HG03520 (cell line): ENCODE measurements around the gene WASF2.
A peak's percentile ranks its signal among the peaks of the same experiment; 100 is the strongest.
"Not testable (repeated sequence)": the region's sequence is repeated elsewhere in the genome, so short reads cannot be mapped to it uniquely, and the experiment has no call there.

Experiments used
- ATAC-seq: cut with Tn5 transposase; IDR thresholded peaks from one replicate; pipeline ENCODE4 v1.9.1; 2021; ENCODE audit warnings: mild to moderate bottlenecking, moderate library complexity; ENCODE audit not compliant: unreplicated experiment

The WASF2 gene

DNA sequence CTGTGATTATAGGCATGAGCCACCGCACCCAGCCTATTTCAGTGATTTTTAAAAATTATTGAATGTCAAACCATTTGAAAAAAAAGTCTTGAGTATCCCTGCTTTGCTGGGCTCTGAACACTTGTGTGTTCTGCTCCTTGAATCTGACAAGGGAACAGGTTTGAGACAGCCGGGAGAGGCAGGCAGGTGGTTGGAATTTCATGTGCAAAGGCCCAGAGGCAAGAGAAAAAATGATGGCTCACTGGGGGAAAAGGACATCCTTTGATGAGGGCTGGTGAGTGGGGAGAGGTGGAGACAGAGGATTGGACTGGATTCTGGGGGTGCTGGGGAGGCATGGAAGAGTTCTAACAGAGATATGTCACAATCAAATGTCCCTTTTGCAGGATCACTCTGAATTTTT is 13.1 kb upstream of the WASF2 start:
- no peak for ATAC-seq

DNA sequence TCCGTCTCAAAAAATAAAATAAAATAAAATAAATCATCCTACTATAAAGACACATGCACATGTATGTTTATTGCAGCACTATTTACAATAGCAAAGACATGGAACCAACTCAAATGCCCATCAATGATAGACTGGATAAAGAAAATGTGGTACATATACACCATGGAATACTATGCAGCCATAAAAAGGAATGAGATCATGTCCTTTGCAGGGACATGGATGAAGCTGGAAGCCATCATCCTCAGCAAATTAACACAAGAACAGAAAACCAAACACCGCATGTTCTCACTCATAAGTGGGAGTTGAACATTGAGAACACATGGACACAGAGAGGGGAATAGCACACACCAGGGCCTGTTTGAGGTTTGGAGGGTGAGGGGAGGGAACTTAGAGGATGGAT is 11.2 kb upstream of the WASF2 start:
- ATAC-seq, result not testable (repeated sequence)

DNA sequence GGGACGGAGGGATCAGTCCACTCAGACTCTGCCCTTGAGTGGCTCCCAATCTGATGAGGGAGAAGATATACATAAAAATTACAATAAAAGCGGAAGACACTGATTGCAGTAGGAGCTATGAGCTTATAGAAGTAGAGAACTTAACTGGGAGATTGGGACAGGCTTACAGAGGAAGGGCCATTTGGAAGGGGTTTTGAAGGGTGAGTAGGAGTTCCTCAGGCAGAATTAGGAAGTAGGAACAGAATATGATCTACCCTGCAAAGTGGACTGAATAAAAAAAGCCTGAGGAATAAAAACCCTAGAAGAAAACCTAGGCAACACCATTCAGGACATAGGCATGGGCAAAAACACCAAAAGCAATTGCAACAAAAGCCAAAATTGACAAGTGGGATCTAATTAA is 9.2 kb upstream of the WASF2 start:
- no peak for ATAC-seq

GRCh38 chr1:27496604-27497155 is 6.7 kb upstream of the WASF2 start:
- no peak for ATAC-seq

GRCh38 chr1:27492796-27493195 is 2.8 kb upstream of the WASF2 start:
- ATAC-seq, result no peak

DNA sequence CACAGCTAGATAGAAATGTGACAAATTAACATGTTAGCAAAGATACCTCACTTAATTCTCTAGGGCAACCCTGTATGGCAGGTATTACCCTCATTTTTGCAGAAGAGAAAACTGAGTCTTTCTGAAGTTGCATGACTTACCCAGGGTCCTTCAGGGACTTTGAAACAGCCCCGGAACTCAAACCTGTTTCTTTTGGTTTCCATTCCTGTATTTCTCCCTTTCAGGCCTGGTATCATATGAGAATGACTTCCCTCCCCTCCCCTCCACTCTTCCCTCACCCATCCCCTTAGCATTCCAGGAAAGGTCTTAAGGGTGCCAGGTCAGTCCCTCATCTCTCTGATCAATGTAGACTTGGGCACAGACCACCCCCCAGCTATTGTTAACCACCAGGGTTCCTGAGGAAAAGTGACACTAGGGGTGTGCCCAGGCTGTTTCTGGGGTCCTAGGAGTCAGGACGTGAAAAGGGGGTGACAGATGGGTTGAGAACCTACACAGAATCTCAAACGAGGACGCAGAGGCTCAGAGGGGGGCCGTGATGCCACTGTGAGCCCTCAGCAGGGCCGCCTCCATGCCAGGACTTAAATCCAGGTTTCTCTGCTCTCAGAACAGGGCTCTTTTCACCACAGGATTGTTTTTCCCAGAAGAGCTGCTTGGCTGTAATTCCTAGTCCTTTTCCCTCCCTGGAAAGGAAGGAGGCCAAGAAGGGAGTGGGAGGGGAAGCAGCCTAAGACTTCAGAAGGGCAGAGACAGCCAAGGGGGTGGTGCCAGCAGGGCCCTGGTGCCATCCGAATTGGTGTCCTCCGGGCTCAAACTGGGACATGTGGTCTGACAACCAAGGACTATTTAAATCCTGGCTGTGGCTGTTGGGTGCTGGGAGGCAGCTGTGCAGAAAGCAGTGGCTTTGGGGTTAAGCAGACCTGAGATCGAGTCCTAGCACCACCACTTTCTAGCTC is 2.1 kb upstream of the WASF2 start:
- no peak for ATAC-seq

- peak; percentile 28 for ATAC-seq
Measured at GRCh38 chr1:27489501-27489972, 430 bp downstream of the WASF2 start.

- ATAC-seq, result no peak
Measured at GRCh38 chr1:27487966-27488884, 1.7 kb downstream of the WASF2 start.

- ATAC-seq, result no peak
Measured at GRCh38 chr1:27485363-27485762, 4.6 kb downstream of the WASF2 start.

GRCh38 chr1:27483659-27484058 is 6.3 kb downstream of the WASF2 start:
- no peak for ATAC-seq

GRCh38 chr1:27481994-27482620 is 7.9 kb downstream of the WASF2 start:
- no peak for ATAC-seq

DNA sequence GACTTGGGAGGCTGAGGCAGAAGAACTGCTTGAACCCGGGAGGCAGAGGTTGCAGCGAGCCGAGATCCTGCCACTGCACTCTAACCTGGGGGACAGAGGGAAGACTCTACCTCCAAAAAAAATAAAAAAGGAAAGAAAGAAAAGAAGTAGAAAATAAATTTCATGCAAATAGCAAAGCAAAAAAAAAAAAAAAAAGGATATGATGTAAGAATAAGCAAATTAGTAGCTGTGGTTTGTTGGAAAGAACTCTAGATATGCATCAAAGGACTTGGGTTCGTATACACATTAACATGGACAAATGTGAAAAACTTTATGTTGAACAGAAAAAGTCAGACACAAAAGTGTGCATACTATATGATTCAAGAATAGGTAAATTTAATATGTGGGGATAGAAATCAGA is 11.9 kb downstream of the WASF2 start:
- ATAC-seq, result no peak

DNA sequence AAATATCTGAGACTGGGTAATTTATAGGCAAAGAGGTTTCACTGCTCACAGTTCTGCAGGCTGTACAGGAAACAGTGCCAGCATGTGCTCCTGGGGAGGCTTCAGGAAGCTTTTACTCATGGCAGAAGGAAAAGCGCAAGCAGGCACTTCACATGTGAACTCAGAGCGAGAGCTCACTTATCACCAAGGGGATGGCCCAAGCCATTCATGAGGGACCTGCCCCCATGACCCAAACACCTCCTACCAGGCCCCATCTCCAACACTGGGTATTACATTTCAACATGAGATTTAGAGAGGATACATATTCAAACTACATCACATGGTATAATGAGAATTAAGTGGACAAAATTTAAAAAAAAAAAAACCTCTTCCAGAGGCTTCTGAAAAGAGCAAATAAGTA is 13.7 kb downstream of the WASF2 start:
- ATAC-seq, result no peak

DNA sequence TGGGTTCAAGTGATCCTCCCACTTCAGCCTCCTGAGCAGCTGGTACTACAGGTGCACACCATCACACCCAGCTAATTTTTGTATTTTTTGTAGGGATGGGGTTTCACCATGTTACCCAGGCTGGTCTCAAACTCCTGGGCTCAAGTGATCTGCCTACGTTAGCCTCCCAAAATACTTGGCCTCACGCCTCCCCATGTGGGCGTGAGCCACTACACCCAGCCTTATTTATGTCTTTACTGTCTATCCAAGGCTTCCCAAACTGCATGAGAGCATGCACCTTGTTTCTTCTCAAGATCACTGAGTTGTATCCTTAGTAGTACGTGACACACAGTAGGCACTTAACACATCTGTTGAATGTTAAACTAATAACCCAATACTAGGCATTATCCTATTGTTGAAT is 14.2 kb downstream of the WASF2 start:
- no peak for ATAC-seq

GRCh38 chr1:27473755-27474154 is 16.2 kb downstream of the WASF2 start:
- no peak for ATAC-seq

- not testable (repeated sequence) for ATAC-seq
Measured at GRCh38 chr1:27472098-27472497, 17.9 kb downstream of the WASF2 start.

GRCh38 chr1:27471477-27471876 is 18.5 kb downstream of the WASF2 start:
- ATAC-seq, result no peak

- ATAC-seq, result no peak
Measured at GRCh38 chr1:27469334-27469733, 20.6 kb downstream of the WASF2 start.

GRCh38 chr1:27468378-27468777 is 21.6 kb downstream of the WASF2 start:
- not testable (repeated sequence) for ATAC-seq

- no peak for ATAC-seq
Measured at GRCh38 chr1:27464926-27465647, 24.9 kb downstream of the WASF2 start.
